Tibial nerve (tissue), 4 donors: ENCODE results near the gene TSHZ1.

Experiments
- EP300 ChIP-seq, 2 donors: sonication (generic); formaldehyde crosslinking; IDR thresholded peaks; one replicate each; pipeline ENCODE4 v1.6.1; 2017; ENCODE audit warnings: antibody characterized with exemption in 2 of 2, mild to moderate bottlenecking in 1 of 2
- TF ChIP-seq, protein P1 (sequence below), 5 experiments: fragments of 200-600 bp in 3 of 5; fragments of 450-650 bp in 2 of 5; sonication (generic) in 3 of 5; IDR thresholded peaks; one replicate each; pipeline ENCODE4 v1.5.1; 2016 to 2019; ENCODE audit warnings: antibody characterized with exemption in 5 of 5, mild to moderate bottlenecking in 3 of 5, moderate library complexity in 2 of 5

DNA sequence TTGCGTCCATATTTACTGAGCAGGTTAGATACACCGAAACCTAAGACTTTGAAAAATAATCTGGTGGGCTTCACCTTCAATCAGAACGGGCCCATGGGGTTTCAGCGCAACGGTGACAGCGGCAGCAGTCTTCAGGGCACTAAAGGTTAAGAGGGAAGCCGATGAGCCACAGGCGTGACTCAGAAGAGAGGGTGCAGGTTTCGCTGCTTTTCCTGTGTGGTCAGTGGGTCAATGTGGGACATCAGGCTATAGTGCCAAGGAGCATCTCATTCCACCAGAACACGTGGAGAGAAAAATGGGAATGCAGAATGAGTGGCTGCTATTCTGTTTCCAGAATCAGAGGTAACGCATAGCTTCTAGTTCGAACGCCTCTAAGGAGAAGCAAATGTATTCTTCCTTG lies 10.5 kb upstream of the TSHZ1 start:
- TF ChIP-seq, protein P1, sequence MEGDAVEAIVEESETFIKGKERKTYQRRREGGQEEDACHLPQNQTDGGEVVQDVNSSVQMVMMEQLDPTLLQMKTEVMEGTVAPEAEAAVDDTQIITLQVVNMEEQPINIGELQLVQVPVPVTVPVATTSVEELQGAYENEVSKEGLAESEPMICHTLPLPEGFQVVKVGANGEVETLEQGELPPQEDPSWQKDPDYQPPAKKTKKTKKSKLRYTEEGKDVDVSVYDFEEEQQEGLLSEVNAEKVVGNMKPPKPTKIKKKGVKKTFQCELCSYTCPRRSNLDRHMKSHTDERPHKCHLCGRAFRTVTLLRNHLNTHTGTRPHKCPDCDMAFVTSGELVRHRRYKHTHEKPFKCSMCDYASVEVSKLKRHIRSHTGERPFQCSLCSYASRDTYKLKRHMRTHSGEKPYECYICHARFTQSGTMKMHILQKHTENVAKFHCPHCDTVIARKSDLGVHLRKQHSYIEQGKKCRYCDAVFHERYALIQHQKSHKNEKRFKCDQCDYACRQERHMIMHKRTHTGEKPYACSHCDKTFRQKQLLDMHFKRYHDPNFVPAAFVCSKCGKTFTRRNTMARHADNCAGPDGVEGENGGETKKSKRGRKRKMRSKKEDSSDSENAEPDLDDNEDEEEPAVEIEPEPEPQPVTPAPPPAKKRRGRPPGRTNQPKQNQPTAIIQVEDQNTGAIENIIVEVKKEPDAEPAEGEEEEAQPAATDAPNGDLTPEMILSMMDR (IDR thresholded peaks at IDR 0.05): no peak
- TF ChIP-seq EP300 (IDR thresholded peaks at IDR 0.05): no peak
